Measurements from ENCODE around the gene VIL1. TPM values are rescaled to one million over a fixed set of nuclear protein-coding genes. Genes with fewer than 3 reads are reported as not detected.

The VIL1 gene
- total and polyA plus RNA-seq, 2 of the 8 experiments (the other 6 are each of a cell fraction or from before 2014, with no cell fraction given), result 6.2 to 7.0 TPM

DNA sequence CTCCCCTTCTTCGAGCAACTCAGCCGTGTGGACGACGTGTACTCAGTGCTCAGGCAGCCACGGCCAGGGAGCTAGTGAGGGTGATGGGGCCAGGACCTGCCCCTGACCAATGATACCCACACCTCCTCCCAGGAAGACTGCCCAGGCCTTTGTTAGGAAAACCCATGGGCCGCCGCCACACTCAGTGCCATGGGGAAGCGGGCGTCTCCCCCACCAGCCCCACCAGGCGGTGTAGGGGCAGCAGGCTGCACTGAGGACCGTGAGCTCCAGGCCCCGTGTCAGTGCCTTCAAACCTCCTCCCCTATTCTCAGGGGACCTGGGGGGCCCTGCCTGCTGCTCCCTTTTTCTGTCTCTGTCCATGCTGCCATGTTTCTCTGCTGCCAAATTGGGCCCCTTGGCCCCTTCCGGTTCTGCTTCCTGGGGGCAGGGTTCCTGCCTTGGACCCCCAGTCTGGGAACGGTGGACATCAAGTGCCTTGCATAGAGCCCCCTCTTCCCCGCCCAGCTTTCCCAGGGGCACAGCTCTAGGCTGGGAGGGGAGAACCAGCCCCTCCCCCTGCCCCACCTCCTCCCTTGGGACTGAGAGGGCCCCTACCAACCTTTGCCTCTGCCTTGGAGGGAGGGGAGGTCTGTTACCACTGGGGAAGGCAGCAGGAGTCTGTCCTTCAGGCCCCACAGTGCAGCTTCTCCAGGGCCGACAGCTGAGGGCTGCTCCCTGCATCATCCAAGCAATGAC lies 14.4 kb upstream of the VIL1 start (continued):
- TF ChIP-seq, protein P1, sequence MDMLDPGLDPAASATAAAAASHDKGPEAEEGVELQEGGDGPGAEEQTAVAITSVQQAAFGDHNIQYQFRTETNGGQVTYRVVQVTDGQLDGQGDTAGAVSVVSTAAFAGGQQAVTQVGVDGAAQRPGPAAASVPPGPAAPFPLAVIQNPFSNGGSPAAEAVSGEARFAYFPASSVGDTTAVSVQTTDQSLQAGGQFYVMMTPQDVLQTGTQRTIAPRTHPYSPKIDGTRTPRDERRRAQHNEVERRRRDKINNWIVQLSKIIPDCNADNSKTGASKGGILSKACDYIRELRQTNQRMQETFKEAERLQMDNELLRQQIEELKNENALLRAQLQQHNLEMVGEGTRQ (IDR thresholded peaks at IDR 0.05; ENCODE audit: low read length), result no peak
